GM18861 (cell line): ENCODE results near the gene ADAMTSL2.

Experiments used
- ATAC-seq: cut with Tn5 transposase; IDR thresholded peaks from one replicate; pipeline ENCODE4 v1.9.1; 2021; ENCODE audit not compliant: unreplicated experiment

ADAMTSL2 gene

DNA sequence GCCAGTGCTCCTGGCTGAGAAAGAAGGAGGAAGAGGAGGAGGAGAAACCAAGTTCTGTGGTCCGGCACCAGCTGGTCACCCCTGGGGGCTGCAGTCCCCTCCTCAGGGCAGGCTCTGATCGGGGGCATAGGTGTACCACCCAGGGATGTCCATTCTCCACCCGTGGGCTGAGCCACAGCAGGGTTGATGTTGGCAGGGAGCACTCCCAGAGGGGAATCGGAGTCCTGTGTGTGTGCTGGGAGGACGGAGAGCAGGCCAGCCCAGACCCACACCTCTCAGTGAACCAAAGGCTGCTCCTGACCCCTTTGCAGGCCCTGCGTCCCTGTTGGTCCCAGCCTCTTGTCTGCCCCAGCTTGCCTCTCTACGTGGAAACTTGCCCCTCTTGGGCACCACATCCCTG lies 4.6 kb upstream of the ADAMTSL2 start:
- no peak for ATAC-seq

DNA sequence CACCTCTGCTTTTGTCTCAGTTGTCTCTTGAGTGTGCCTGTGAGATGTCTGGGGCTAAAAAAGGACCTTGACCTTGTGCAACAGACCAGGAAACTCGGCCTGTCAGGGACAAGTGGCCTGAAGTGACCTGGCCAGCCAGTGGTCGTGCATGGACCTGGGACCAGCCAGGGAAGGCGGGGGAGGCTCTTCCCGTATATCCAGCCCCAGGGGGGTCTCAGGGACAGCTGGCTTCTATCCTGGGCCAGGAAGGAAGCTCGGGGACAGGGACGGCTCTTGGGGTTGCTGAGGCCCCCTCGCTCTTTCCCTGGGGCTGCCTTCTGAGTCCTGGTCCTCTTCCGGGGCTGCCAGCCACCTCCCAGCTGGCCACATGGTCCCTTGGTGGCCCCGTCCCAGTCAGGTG lies 3.2 kb upstream of the ADAMTSL2 start:
- ATAC-seq = no peak

DNA sequence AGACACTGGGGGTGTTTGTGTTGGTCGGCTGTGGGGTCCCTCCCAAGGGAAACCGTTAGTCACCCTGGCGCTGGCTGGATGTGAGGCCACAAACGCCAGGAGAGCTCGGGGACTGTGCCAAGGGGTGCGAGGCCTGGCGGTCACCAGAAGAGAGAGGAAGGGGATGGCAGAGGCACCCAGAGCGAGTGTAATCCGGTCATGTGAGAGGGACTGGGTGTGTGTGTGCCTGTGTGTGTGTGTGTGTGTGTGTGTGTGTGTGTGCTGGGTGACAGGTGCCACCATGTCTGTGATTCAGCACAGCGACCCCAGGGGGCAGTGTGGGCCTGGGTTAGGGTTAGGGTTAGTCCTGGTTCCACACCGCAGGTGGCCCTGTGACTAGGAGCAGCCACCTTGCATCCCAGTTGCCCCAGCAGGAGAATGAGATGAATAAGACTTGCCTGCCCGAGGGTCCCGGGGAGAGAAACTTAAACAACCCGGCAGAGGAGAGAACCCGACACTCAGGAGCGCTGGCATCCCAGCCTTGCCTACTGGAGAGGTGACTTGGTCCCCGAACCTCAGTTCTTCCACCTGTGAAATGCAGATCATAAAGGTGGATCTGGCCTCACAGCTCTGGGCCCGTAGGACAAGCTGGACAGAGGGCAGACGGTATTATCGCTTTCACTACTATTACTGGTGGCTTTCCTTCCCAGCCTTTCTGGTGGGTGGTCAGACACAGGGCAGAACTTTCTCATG lies 1.4 kb upstream of the ADAMTSL2 start:
- no peak for ATAC-seq

DNA sequence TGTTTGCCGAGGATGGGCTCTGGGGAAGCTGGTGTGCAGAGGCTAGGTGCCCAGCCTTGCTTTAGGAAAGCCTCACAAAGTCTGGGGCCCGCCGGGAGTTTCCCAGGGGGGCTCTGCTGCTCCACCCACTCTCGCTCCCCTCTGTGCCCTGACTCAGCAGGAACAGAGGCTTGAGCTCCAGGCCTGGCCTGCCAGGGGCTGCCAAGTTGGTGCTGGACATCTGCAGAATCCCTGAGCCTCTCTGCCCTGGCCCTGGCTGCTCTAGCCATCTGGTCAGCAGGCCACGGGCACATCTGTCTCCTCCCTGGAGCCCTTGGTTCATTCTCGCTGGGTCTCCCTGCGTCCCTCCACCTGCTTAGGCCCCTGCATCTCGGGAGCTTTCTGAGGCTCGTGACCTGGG lies 647 bp upstream of the ADAMTSL2 start:
- ATAC-seq = no peak

DNA sequence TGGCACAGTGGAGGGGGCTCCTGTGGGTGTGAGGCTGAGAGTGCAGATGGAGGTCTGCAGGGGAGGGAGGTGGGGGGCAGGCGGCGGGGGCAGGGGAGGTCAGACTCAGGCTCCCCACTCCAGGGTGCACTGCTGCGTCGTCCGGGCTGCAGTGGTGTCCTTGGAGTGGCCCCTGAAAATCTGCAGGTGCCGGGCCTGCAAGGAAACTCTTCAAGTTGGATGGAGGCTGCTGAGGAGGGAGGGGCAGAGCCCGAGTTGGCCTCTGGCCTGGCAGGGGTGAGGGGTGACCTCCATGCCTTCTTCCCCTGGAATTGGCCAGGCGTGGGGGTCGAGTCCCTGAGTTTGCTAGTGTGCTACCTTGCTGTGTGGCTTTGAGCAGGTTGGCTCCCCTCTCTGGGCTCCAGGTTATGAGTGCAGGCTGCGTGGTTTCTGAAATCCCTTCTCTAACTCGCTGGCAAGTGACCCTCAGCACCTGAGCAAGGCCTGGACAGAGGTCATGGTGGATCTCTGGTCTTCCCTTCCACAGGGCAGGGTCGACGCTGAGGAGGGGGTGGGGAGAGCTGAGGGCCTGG lies 888 bp downstream of the ADAMTSL2 start:
- no peak for ATAC-seq

DNA sequence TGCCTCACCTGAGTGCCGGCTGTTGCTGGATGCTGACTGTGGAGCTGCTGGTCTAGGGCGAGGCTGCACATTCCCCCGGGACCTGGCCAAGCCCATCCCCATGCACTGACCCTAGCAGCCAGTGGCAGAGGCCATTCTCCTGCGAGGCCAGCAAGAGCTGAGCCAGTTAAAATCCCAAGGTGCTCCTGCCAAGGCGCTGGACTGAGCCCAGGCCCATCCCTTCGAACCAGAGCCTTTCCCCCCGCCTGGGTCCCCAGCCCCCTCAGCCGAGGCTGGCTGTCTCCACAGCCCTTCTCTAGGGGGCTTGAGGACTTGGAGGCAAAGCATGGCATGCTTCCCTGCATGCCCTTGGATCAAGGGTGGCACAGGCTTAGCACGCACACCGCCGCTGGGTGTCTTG lies 1.6 kb downstream of the ADAMTSL2 start:
- no peak for ATAC-seq

DNA sequence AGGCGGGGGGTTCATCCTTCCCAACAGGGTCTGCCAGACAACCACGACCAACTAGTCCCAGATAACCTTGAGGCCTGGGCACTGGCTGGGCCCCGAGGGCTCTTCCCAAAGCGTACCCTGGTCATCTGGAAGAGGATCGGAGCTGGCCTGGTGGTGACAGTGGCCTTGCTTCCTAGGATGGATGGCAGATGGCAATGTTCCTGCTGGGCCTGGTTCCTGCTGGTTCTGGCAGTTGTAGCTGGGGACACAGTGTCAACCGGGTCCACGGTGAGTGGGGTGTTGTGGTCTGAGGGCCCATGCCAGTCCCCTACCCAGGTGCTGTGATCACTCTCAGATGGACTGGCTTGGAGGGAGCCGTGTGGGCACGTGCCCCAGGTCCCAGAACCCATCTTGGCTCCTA lies 2.0 kb downstream of the ADAMTSL2 start:
- ATAC-seq = no peak

DNA sequence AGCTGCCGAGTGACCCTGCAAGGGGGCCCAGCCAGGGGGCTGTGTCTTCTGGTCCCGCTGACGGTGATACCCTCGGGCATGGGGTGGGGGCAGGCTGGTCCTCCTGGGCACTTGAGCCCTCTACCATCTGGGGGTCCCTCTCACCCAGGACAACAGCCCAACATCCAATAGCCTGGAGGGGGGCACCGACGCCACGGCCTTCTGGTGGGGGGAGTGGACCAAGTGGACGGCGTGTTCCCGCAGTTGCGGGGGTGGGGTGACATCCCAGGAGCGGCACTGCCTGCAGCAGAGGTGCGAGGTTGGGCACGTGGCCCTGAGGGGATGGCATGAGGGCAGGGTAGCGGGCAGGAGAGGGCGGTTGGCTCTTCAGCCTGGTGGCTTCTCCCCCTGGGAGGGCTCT lies 2.8 kb downstream of the ADAMTSL2 start:
- no peak for ATAC-seq

DNA sequence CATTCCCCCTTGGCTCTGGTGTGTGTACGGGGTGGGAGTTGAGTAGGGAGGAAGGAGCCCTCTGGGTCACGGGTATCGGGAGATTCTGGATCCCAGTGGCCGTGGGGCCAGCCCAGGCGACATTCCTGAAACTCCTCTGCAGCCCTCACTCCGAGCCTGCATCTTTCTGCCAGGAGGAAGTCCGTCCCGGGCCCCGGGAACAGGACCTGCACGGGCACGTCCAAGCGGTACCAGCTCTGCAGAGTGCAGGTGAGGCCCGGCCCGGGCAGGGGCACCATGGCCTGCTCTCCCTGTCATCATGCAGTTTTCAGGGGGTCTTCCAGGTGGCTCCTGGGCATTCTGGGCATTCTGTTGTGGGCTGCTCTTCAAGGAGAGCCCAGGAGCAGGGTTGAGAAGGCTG lies 3.7 kb downstream of the ADAMTSL2 start:
- no peak for ATAC-seq

DNA sequence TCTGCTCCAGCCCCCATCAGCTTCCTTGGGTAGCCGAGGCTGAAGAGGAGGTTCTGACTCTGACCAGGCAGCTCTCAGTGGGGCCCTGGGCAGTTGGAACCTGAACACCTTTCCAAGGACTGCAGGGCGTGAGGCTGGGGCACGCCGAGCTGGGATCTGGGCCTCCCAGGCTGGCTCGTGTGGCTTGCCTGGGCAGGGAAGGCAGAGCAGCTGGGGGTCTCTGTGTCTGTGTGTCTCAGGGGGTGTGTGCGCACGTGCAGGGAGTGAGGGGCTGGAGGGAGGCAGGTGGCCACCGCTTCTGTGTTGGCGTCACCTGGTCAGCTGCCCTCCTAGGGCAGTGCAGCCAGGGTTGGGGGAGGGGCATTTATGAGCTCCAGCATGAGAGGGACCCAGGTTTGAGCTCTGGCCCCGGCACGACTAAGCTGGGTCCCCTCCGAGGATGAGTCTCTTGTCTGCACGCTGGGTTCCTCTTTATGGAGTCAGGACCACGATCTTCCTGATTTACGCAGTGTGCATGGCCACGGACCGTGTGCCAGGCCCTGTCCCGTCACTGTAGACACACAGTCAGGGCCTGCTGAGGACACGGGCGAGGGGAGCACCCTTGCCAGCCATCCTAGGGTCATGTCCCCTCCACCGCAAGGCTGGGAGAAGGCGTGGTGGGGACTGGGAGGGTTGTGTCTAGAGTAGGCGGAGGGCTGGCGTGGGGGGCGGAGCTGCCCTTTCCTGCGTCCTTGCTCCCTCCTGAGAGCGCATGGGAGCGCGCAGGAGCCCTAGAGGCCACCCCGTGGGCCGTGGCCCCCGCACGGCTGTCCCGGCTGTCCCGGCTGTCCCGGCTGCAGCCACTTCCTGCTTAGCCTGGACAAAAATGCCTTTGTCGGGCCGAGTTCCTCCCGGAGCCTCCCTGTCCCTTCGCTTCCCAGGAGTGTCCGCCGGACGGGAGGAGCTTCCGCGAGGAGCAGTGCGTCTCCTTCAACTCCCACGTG lies 4.6 kb downstream of the ADAMTSL2 start:
- no peak for ATAC-seq

DNA sequence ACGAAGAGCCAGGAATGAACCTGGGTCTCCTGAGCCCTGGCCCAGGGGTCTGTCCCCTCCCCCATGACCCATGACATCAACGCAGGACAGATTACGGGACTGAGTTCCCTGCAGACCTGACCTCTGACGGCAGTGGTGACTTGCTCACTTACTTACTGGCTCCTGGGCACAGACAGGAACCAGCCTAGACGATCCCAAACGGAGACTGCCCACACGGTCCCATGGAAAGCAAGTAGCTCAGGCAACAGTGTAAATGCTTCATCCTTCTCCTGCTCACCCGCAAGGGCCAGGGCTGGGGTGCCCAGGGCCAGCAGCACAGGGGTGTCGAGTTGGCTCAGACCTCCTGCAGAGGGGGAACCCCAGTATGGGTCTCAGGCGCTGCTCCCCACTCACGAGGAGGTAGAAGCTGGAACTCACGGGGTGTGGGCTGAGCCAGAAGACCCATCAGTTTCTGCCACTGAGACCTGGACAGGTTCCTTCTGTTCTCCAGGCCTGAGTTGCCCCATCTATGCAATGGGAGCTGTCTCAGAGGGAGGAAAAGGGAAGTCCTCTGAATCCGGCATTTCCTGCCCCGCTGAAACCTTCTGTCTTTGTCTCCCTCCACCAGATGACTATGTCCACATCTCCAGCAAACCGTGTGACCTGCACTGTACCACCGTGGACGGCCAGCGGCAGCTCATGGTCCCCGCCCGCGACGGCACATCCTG lies 5.6 kb downstream of the ADAMTSL2 start:
- no peak for ATAC-seq

DNA sequence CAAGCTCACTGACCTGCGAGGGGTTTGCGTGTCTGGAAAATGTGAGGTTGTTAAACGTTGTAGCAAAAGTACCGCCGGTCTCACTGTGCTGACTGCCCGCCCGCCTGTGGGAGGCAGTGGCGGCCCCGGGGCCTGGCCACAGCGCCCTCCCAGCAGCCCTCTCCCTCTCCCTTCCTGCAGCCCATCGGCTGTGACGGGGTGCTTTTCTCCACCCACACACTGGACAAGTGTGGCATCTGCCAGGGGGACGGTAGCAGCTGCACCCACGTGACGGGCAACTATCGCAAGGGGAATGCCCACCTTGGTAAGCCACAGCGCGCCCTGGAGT lies 6.2 kb downstream of the ADAMTSL2 start:
- no peak for ATAC-seq

DNA sequence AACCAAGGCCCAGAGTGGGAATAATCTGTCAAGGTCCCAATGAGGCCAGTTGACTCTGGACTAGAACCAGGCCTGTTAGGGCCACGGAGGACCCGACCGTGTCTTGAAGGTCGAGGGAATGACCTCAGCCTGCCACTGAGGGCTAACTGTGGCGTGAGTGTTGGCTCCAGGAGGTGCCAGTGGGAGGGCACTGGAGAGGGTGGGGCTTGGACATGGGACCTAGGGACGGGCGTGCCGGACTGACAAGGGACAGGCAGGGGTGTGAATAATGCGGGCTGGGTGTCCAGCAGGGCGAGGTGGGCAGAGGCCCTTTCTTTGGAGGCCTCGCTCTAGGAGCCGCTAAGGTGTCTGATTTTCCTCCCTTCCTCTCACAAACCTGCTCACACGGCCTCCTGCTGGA lies 7.5 kb downstream of the ADAMTSL2 start:
- ATAC-seq = no peak

DNA sequence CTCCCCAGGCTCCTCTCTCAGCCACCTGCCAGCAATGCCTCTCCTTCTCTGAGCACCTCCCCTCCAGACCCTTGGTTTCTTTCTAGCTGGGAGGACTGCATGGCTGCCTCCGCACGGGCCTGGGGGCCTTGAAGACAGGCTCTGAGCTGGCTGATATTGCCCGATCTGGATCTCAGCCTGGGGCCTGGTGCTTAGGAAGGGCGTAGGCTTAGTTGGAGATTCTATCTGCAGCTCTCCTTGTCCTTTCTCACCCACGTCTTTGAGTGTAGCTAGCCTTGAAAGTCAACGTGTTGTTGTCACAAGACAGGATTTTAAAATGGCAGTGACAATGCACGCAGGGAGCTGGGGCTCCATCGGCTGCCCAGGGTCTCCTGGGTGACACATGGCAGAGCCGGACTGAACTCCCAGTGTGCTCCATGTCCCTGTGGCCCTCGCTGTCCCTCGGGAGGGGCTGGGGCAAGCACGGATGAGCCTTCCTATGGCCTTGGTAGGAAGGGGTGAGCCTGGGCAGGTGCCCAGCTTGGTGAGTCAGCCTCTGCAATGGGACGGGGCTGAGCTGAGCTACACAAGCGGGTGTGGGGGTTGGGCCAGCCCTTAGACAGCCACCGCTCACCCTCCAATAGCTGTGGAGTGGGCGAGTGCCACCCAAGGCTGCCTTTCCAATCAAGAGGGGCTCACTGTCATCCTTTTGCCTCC lies 9.4 kb downstream of the ADAMTSL2 start:
- ATAC-seq = no peak

DNA sequence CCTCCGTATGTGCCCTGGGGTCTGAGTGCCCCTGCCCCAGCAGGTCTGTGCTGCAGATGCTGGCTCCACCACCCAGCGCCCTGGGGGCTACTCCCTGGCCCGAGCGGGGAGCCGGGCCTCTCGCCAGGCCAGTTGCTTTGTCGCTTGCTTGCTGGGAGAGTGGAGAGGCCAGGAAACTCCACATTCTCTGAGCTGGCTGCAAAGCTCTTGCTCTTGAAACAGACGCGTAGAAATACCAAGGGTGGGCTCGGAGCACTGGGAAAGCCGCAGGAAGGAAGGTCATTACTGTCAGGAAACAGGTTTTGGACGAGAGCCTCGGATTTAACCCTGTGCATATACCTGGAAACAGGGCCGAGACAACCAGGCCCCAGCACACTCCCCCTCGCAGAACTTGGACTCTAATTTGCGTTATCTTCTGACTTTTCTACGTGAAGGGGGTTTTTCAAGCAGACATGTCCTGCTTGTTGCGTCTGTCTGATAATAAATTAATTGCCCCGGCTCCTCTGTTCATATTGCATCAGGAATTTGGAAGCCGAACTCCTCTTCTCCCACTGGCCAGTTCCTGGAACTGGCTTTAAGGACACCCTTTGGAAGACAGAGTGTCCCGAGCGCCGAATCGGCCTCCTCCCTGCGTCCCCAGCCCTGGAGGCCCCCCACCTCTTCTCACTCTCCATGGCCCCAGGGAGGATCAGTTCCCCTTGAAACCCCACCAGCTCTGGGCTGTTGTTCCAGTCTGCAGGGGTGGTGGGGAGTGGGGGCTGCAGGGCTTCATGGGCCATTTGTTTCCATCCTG lies 11.2 kb downstream of the ADAMTSL2 start:
- ATAC-seq = no peak

DNA sequence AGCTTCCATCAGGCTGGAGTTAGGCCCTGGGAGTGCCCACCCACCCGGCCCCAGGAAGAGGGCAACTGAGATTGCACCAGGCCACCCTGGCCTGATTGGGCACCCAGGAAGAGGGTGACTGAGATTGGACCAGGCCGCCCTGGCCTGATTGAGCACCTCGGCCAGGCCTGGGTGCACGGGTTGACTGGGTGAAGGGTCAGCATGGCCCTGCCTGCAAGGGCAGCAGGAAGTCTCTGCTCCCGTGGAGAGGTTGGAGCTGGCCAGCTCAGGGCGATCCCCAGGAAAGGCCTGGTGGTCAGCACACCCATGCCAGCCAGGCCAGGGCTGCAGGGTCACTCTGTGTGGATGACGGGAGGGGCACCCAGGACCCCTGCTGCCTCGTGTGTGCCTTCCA lies 11.8 kb downstream of the ADAMTSL2 start:
- ATAC-seq = no peak

DNA sequence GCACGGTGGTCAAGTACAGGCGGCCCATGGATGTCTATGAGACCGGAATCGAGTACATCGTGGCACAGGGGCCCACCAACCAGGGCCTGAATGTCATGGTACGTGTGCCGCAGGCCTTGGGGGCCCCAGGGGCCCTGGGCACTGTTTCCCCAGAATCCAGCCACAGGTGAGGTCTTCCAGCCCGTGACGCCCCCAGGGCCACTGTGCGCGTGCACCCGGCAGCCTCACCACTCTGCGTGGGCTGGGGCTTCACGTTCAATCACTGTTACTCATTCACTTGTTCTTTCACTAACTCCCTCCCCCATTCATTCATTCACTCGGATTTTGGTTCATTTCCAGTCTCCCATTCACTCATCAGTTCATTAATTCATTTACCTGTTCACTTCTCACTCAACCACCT lies 12.6 kb downstream of the ADAMTSL2 start:
- no peak for ATAC-seq

DNA sequence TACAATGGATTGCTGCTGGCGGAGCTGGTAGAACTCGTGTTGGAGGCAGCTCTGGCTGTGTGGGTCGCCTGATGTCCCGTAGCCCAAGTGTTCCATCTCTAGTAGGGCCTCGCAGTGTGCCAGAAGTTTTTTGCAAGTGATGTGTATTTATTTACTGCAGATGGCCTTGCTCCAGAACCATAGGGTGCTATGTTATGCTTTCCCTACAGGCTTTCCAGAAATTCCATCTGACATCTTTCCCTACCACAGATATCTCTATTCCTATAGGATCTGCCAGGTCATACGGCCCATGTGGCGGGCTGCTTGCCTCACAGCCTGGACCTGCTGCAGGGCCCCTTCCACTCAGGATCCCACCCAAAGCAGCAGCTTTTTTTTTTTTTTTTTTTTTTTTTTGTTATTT lies 16.9 kb downstream of the ADAMTSL2 start:
- ATAC-seq = no peak

DNA sequence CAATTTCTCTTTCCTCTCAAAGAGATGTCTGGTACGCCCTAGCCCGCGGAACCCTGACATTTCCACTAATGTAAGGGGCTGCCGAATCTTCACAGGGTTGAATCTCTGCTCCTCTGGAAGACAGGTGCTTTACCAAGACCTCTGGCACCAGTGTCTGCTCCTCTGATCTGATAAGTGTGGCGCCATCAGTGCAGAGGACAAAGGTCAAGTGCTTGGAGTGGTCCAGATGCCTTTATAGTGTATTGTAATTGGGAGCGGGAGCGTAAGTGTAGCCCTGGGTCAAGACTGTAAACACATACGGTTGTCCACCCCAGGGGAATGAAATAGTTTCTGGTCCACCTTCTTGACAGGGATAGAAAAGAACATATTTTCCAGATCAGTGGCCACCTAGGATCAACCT lies 17.7 kb downstream of the ADAMTSL2 start:
- ATAC-seq = no peak

DNA sequence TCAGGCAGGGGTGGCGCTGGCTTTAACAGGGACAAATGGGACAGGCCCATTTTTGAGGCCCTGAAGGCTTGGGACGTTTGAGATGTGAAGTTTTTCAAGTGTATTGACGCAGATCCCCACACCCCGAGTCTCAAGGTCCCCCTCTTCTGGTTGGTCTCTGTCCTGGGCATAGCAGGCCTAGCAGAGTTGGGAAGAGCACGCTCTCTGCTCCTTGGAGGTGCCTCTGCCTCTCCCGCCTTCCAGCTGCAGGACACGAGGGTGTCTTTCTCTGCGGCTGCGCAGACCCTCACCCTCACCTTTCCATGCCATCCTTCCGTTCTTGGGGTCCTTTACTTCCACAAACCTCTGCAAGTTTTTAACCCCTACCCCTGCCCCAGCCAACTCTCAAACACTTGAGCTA lies 18.6 kb downstream of the ADAMTSL2 start:
- ATAC-seq = no peak
